Endothelial cell (in vitro differentiated cells): ENCODE results near the gene DPYD. TPM values are rescaled to one million over a fixed set of nuclear protein-coding genes. Genes with fewer than 3 reads are reported as not detected.

Experiments used
- DNase-seq: peaks from one replicate; pipeline ENCODE4 v3.0.0; 2021; ENCODE audit warnings: low spot score
- H3K27ac Mint-ChIP-seq: one replicate; pipeline ENCODE4 v1.8.0; 2021; ENCODE audit warnings: mixed read lengths, inconsistent platforms; ENCODE audit not compliant: unreplicated experiment
- H3K27me3 Mint-ChIP-seq: one replicate; pipeline ENCODE4 v1.8.0; 2021; ENCODE audit warnings: mild to moderate bottlenecking, moderate library complexity, mixed read lengths, inconsistent platforms; ENCODE audit not compliant: unreplicated experiment
- H3K36me3 Mint-ChIP-seq: one replicate; pipeline ENCODE4 v1.8.0; 2021; ENCODE audit warnings: mild to moderate bottlenecking, low read depth, mixed read lengths, inconsistent platforms; ENCODE audit not compliant: unreplicated experiment
- H3K4me1 Mint-ChIP-seq: one replicate; pipeline ENCODE4 v1.8.0; 2021; ENCODE audit warnings: mild to moderate bottlenecking, mixed read lengths, inconsistent platforms; ENCODE audit not compliant: unreplicated experiment
- H3K4me3 Mint-ChIP-seq: one replicate; pipeline ENCODE4 v1.8.0; 2021; ENCODE audit warnings: mild to moderate bottlenecking, mixed read lengths, inconsistent platforms; ENCODE audit not compliant: unreplicated experiment
- H3K9me3 Mint-ChIP-seq: one replicate; pipeline ENCODE4 v1.8.0; 2021; ENCODE audit warnings: mixed read lengths, inconsistent platforms; ENCODE audit not compliant: unreplicated experiment
- CTCF ChIP-seq: fragments of 200-600 bp; sonication (generic); IDR thresholded peaks from one replicate; pipeline ENCODE4 v1.5.0; 2021; ENCODE audit warnings: antibody characterized with exemption; ENCODE audit not compliant: unreplicated experiment
- total RNA-seq: library from RNA; stranded (reverse); fragmentation: NEBNext Ultra II Directional; extraction: Animal tissue kit (Norgen Biotek cat#: 25700); gene quantifications from one replicate; pipeline ENCODE4 v1.2.1, GENCODE V29; 2021; ENCODE audit not compliant: unreplicated experiment

The DPYD gene
- total RNA-seq, 1 donor from 2014 or later: 3.4 TPM

GRCh38 chr1:97091263-97091662, 829.6 kb downstream of the DPYD start:
- Mint-ChIP-seq H3K9me3 (no peaks in the 10 kb centered on the region), H3K4me3 (no peak overlapping the region), H3K4me1 (peaks cover 4% of the 10 kb centered on the region), H3K27me3 (no peaks in the 10 kb centered on the region), H3K36me3 (no peaks in the 10 kb centered on the region), H3K27ac (no peak overlapping the region)
- no peak for DNase-seq
- TF ChIP-seq CTCF: no peak

- H3K9me3 Mint-ChIP-seq: no peaks in the 10 kb centered on the region
- no peaks in the 10 kb centered on the region for H3K36me3 Mint-ChIP-seq
- DNase-seq: no peak
- no peak overlapping the region for H3K27ac Mint-ChIP-seq
- H3K4me3 Mint-ChIP-seq: no peak overlapping the region
- no peak for TF ChIP-seq CTCF
- H3K27me3 Mint-ChIP-seq: no peaks in the 10 kb centered on the region
- H3K4me1 Mint-ChIP-seq: peaks cover 4% of the 10 kb centered on the region
Observed at GRCh38 chr1:97090725-97091124, 830.1 kb downstream of the DPYD start.

- no peak for TF ChIP-seq CTCF
- Mint-ChIP-seq H3K4me3 (no peak overlapping the region), H3K9me3 (no peaks in the 10 kb centered on the region), H3K36me3 (no peaks in the 10 kb centered on the region), H3K27ac (no peak overlapping the region), H3K27me3 (no peaks in the 10 kb centered on the region), H3K4me1 (peaks cover 7% of the 10 kb centered on the region)
- DNase-seq: no peak
Observed at GRCh38 chr1:97089173-97089572, 831.7 kb downstream of the DPYD start.

- no peak for TF ChIP-seq CTCF
Observed at GRCh38 chr1:97088391-97088790, 832.4 kb downstream of the DPYD start.

GRCh38 chr1:97084546-97084945, 836.3 kb downstream of the DPYD start:
- Mint-ChIP-seq H3K27ac (no peak overlapping the region), H3K9me3 (no peaks in the 10 kb centered on the region), H3K27me3 (no peaks in the 10 kb centered on the region), H3K4me1 (peaks cover 5% of the 10 kb centered on the region), H3K36me3 (no peaks in the 10 kb centered on the region), H3K4me3 (no peak overlapping the region)
- DNase-seq: no peak
- TF ChIP-seq CTCF: no peak

More at GRCh38 chr1:97088391-97088790, 832.4 kb downstream of the DPYD start:
- Mint-ChIP-seq H3K36me3 (no peaks in the 10 kb centered on the region), H3K27me3 (no peaks in the 10 kb centered on the region), H3K9me3 (no peaks in the 10 kb centered on the region), H3K4me1 (peaks cover 9% of the 10 kb centered on the region), H3K4me3 (no peak overlapping the region), H3K27ac (no peak overlapping the region)
- DNase-seq: no peak
